Activated T-cell treated with anti-CD3 and anti-CD28 coated beads for 4 hours (primary cell): Measurements from ENCODE around the gene ARHGAP24.

ENCODE experiments used
- DNase-seq: peaks from one replicate; pipeline ENCODE4 v3.0.0-alpha.2; 2020

ARHGAP24 gene

GRCh38 chr4:85747882-85748491, 273.0 kb downstream of the ARHGAP24 start:
- DNase-seq = no peak

- DNase-seq = no peak
Observed at GRCh38 chr4:85748654-85749053, 273.7 kb downstream of the ARHGAP24 start.

- DNase-seq = no peak
Observed at GRCh38 chr4:85751866-85752265, 276.9 kb downstream of the ARHGAP24 start.

GRCh38 chr4:85755285-85755684, 280.3 kb downstream of the ARHGAP24 start:
- DNase-seq = no peak

GRCh38 chr4:85756938-85757337, 282.0 kb downstream of the ARHGAP24 start:
- DNase-seq = no peak

GRCh38 chr4:85759388-85759787, 284.4 kb downstream of the ARHGAP24 start:
- DNase-seq = no peak

GRCh38 chr4:85760511-85760910, 285.6 kb downstream of the ARHGAP24 start:
- DNase-seq = no peak

- DNase-seq = no peak
Observed at GRCh38 chr4:85761803-85762528, 287.0 kb downstream of the ARHGAP24 start.

GRCh38 chr4:85762529-85762871, 287.6 kb downstream of the ARHGAP24 start:
- DNase-seq = no peak

GRCh38 chr4:85763202-85763601, 288.3 kb downstream of the ARHGAP24 start:
- DNase-seq = no peak

- DNase-seq = no peak
Observed at GRCh38 chr4:85767649-85768048, 292.7 kb downstream of the ARHGAP24 start.

- DNase-seq = no peak
Observed at GRCh38 chr4:85769009-85769408, 294.1 kb downstream of the ARHGAP24 start.

- no peak for DNase-seq
Observed at GRCh38 chr4:85772470-85772869, 297.5 kb downstream of the ARHGAP24 start.

- DNase-seq = no peak
Observed at GRCh38 chr4:85773372-85773771, 298.4 kb downstream of the ARHGAP24 start.

GRCh38 chr4:85774000-85774399, 299.1 kb downstream of the ARHGAP24 start:
- no peak for DNase-seq

- DNase-seq = no peak
Observed at GRCh38 chr4:85774489-85774888, 299.5 kb downstream of the ARHGAP24 start.

GRCh38 chr4:85776096-85776495, 301.1 kb downstream of the ARHGAP24 start:
- DNase-seq = no peak

- no peak for DNase-seq
Observed at GRCh38 chr4:85776579-85776978, 301.6 kb downstream of the ARHGAP24 start.

GRCh38 chr4:85777908-85778631, 303.1 kb downstream of the ARHGAP24 start:
- DNase-seq = no peak

GRCh38 chr4:85778632-85779131, 303.7 kb downstream of the ARHGAP24 start:
- DNase-seq = no peak

GRCh38 chr4:85779165-85779564, 304.2 kb downstream of the ARHGAP24 start:
- no peak for DNase-seq

- DNase-seq = no peak
Observed at GRCh38 chr4:85780664-85781063, 305.7 kb downstream of the ARHGAP24 start.

GRCh38 chr4:85783483-85783882, 308.5 kb downstream of the ARHGAP24 start:
- no peak for DNase-seq

GRCh38 chr4:85783900-85784299, 308.9 kb downstream of the ARHGAP24 start:
- no peak for DNase-seq
